Measurements from ENCODE around the gene SPHK2.
"Not testable (repeated sequence)": the region's sequence is repeated elsewhere in the genome, so short reads cannot be mapped to it uniquely, and the experiment has no call there.

The SPHK2 gene

GRCh38 chr19:48664476-48664875 is 45.2 kb downstream of the SPHK2 start:
- DNase-seq, result no peak

- no peak for DNase-seq
Measured at GRCh38 chr19:48665786-48666185, 46.5 kb downstream of the SPHK2 start.

- no peak for DNase-seq
Measured at GRCh38 chr19:48668332-48668731, 49.0 kb downstream of the SPHK2 start.

DNA sequence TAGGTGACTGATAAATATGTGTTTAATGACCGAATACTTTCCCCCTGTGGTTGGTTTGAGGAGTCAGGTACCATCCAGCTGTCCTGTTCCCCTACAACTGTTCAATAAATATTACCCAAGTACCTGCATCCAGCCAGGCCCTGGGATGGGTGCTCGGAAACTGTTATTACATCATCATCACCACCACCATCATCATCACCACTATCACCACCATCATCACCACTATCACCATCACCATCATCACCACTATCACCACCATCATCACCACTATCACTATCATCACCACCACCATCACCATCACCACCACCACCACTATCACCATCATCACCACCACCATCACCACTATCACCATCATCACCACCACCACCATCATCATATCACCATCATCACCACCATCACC is 49.5 kb downstream of the SPHK2 start:
- no peak for DNase-seq

DNA sequence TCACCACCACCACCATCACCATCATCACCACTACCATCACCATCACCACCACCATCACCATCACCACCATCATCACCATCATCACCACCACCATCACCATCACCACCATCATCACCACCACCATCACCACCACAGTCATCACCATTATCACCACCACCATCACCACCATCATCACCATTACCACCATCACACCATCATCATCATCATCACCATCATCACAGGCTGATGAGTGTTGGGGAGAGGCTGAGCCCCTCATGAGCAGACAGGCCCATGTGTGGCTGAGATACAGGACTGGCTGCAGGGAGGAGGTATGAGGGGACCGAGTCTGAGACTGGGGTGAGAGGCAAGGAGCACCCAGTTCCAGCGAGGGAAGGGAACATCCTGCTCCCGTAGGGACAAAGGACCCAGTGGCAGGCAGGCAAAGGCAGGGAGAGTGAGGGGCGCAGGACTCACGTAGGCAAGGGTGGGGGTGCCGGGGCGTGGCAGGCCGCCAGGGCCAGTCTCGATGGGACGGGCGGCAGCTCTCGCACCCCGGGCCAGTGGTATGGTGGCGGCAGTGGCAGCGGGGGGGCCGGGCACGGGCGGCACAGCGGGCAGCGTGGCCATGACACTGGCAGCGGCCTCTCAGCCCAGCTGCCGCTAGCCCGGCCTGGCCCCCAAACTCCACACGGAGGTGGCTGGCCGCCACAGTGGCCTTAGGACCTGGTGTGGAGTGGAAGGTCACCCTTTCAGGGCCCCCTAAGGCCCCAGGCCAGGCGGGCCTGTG is 50.8 kb downstream of the SPHK2 start:
- no peak for DNase-seq

GRCh38 chr19:48670699-48671445 is 51.6 kb downstream of the SPHK2 start:
- DNase-seq, result no peak

DNA sequence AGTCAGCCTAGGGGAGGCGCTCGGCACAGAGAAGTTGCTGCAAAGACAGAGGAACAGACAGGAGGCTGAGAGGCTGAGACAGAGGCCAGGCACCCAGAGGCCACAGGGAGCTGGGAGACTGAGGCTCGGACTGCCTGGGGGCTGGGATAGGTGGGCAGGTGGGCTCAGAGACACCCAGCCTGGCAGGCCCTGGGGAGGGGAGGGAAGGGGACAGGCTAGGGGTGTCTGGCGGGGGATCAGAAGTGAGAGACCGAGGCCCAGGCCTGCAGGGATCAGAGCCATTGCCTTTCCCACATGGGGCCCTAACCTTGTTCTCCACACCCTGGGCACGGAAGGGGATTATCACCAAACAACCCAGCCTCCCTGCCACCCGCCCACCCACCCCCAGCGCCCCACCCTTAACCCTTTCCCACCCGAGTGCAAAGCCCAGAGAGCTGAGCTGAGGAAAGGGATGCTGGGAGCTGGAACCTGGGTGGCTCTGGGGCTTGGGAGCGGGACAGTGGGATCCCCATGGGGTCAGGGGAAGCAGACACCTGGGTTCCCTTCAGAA is 52.2 kb downstream of the SPHK2 start:
- DNase-seq, result no peak

DNA sequence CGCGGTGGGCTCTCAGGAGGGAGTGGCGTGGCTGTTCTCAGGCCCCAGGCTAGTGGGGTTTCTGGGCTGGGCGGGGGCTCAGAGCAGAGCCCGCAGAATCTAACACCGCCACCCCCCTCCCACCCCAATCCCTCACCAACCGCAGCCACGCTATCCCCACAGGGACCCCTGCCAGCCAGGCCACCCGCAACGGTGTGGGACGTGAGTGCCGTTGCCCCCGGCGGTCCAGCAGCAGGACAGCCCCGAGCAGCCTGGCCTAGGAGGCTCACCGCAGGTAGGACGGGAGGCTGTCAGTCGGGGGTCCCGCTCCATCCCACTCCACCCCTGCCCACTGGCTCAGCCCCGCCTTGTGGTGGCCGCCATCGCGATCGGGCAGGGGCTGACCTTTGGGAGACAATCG is 53.7 kb downstream of the SPHK2 start, which contains the start of gene NTN5:
Gene NTN5, minus strand, starts transcription at position 24 of the 400 bp plus-strand sequence. CDS start 2,031 bp downstream, outside the sequence.
- no peak for DNase-seq

DNA sequence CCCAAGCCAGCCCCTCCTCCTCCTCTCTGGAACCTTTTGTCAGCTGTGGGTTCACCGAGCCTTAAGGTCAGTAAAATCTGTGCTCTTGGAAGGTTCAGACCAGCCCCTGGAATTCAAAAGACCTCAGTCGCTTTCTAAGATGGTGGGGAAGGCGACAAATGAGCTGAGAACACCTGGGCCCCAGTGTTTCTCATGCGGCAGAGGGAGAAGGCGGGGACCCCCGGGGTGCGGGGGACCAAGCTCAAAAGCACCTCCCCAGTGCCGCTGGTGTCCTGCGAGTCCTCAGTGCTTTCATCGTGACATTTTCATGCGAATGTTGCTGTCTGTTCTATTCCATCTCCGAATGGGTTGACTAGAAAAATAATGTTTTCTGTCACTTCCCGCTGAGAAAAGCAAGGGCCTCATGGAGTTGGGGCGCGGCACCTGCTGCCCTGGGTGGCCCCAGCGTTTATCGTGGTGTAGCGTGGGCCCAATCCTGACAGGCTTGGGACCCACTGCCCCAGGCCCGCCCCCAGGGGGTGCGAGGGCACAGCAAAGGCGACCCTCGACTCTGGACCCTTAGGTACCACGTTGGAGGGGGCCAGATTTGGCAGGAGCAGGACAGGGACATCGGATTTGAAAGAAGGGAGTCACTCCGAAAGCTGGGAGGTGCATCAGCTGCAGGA is 54.3 kb downstream of the SPHK2 start:
- DNase-seq, result no peak

DNA sequence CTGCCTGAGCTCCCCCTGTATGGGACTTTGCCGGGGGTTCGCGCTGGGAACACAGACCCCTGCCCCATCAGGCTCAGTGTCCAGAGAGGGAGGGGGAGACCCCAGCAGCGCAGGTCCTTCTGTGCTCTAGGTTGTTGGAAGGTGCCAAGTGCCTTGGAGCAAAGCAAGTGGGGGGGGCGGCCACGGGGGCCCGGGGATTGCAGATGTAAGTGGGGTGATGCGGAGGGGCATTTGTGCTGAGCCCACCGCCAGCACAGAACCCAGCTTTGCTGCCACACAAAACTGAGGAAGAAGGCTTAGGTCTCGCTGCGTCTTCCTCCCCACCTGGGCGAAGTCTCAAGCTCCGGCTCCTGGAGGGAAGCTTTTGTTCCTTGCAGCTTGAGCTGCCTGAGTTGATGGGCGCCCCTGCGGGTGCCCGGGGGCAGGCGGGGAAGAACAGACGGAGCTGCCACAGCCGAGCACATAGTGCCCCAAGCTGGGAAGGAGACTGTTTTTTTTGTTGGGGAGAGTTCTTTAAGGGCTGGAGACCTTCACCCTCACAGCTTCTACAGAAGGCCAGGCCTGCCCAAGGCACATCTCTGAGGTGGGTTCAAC is 55.0 kb downstream of the SPHK2 start:
- no peak for DNase-seq

DNA sequence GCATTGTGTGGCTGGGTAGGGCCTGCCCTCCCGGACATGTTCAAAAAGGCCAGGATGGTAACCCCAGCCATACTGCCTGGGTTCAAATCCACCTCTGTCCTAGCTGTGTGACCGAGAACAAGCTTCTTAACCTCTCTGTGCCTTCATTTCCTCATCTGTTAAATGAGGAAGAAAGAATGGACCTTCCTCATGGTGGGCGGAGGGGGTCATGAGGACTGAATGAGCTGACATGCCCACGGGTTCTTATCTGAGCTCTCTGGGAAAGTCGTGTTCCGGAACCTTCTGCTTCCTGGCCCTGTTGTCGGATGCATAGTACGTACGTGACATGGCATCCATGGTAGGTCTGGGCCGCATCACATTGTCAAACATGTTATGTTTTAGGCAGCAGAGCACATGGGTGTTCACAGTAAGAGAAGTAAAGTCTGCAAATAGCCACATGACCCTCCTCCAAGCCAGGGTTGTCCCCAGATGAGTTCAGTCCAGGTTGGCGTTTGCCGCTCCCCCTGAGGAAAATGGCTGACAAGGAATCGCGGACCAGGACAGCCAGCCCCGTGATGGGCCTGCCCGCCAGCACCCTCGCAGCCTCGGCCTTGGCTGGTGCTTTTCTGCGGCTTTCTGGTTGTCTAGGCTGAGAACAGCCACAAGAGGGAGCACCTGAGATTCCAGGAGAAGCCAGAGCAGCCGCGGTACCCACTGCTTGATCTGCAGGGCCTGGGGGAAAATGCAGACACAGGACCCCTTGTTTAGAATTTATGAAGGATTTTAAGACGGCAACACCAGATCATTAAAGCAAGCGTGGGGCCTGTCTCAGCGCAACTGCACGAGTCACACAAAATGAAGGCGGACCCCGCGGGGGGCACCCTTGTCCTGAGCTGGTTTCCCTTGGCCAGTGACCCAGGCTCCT is 55.9 kb downstream of the SPHK2 start:
- DNase-seq, result peak; percentile 88

GRCh38 chr19:48676487-48676886 is 57.2 kb downstream of the SPHK2 start:
- no peak for DNase-seq

DNA sequence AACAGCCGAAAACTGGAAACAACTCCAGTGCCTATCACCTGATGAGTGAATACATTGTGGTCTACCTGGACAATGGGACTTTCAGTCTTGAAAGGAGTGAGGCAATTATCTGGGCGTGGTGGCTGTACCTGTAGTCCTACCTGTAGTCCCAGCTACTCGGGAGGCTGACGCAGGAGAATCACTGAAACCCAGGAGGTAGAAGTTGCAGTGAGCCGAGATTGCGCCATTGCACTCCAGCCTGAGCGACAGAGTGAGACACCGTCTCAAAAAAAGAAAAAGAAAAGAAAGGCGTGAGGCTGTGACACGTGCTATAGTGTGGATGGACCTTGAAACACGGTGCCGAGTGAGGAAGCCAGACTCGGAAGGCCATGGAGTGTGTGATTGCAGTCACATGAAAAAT is 57.6 kb downstream of the SPHK2 start:
- no peak for DNase-seq

DNA sequence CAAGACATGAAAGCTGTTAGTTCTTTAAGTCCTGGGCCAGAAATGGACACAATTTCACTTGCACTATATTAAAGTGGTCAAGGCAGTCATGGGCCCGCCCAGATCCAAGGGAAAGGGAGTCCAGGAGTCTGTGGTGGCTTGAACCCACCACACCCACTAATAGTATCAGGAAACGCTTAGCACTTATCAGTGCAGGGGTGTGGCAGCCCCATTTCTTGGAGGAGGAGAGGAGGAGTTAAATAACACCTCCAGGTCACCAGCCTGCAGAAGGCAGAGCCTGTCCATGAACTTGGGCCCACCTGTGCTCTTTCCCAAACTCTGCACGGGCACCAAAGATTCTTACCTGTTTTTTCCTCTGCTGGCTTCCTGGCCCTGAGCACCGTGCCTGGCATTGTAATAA is 58.9 kb downstream of the SPHK2 start:
- DNase-seq, result no peak

DNA sequence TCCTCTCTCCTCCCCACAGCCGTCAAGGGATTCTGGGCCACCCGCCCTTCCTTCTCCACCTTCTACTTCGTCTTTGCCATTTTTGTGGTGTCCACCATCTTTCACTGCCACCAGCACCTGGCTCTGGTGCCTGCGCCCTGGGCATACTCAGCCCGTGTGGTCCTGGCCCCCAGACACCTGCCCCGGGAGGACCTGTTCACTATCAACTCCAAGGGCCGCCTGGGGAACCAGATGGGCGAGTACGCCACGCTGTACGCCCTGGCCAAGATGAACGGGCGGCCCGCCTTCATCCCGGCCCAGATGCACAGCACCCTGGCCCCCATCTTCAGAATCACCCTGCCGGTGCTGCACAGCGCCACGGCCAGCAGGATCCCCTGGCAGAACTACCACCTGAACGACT is 60.7 kb downstream of the SPHK2 start:
- not testable (repeated sequence) for DNase-seq
